HG02588 (cell line): Measurements from ENCODE around the gene EME1.

Experiments
- ATAC-seq: cut with Tn5 transposase; IDR thresholded peaks from one replicate; pipeline ENCODE4 v1.9.1; 2021; ENCODE audit warnings: mild to moderate bottlenecking, moderate library complexity; ENCODE audit not compliant: unreplicated experiment

EME1 gene

DNA sequence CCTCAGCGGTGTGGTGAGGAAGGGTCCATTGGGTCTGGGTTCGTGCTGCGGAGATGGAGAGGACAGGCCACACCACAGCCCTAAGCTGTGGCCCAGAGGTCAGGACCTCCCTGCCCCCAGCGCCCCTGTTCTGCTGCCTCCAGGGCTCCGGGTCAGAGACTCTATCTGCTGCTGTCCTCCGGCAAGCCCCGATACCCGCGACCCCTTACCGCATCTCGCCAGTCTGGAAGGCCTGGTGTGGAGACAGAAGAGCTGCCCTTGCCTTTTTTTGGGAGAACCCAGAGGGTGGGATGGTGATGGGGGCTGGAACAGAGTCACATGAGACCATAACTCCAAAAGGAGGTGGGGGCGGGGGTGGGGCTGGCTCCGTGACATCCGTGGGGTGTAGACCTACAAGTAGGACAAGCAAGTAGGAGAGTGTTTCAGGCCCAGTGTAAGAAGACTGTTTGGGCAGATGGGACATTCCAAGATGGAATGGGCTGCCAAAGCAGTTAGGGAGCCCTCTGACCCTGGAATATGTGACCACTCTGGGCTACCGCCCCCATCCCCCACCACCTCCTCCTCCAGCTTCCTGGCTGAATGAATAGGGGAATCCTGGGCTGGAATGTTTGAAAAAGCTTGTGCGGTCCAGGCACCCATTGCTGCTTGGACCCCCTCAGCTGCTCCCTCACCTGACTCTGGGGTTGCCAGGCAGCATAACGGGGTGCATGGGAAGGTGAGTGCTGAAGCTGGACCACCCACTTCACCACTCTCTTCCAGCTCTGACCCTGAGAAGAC, 25.7 kb upstream of the EME1 start:
- ATAC-seq = no peak

DNA sequence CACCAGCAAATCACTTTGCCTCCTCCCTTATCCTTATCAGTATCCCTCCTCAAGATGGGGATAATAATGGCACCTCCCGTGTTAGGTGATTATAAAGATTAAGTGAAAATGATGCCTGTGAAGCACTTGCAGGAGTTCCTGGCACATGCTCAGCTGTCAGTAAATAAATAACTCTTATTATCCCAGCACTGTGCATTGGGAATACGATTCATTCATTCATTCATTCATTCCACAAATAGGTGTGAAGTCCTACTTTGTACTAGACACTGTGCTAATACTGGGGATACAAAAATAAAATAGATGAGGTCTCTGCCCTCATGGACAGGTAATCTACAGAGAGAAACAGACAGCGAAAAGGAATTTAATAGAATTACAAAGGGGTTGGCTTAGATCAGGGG, 25.1 kb upstream of the EME1 start:
- no peak for ATAC-seq

DNA sequence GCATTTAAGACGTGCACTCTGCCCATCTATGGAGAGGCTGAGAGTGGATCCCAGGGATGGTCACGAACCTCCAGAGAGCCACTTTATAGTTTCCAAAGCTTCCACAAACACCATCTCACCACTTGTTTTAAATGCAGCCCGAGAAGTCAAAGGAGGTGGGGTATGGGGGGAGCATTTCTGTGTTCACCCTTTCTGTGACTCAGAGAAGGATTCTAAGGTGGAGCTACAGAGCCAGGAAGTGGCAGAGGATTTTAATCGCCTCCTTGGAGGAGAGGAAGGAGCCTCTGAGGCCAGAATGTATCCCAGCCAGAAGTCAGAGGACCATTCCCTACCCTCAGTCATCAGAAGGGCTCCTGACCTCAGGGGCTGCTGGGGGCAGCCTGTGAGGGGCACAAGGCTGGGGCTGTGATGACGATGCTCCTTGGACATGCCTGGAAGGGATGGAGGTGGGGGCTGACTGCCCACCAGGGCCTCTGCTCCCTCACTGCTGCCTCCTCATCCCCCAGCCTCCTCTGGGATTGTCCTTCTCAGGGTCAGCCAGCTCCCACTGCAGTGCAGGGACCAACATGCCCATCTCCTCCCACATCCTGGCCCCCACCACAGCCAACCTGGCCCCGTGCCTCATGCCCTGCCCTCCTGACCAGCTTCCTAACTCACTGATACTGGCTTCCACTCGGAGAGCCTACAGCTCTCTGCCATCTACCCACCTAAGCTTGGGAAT, 24.3 kb upstream of the EME1 start:
- ATAC-seq = no peak

DNA sequence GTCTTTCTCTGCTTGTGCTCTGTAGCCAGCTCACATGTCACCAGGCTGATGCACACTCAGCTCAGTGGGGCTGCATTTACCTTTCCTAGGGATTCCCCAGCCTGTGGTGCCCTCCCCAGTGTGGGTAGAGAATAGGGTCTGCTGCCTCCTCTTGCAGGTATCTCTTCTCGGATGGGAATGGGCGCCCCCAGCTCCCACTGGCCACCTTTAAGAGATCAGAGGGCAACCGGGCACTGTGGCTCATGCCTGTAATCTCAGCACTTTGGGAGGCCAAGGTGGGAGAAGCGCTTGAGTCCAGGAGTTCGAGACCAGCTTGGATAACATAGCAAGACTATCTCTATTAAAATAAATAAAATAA, 23.8 kb upstream of the EME1 start:
- ATAC-seq = no peak

DNA sequence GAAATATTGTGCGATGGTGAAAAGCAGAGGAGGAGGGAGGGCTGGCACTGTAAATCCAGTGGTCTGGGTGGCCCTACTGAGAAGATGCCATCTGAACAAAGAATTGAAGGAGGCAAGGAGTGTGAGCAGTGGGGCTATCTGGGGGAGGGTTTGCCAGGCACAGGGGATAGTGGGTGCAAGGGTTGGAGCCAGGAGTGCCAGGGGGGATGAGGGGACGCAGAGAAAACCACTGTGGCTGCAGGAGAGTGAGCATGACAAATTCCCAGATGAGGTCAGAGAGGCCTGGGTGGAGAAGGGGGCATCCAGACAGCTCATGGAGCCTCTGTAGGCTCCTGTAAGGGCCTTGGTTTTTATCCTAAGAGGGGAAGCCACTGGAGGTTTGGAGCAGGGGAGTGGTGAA, 22.3 kb upstream of the EME1 start:
- ATAC-seq = no peak

DNA sequence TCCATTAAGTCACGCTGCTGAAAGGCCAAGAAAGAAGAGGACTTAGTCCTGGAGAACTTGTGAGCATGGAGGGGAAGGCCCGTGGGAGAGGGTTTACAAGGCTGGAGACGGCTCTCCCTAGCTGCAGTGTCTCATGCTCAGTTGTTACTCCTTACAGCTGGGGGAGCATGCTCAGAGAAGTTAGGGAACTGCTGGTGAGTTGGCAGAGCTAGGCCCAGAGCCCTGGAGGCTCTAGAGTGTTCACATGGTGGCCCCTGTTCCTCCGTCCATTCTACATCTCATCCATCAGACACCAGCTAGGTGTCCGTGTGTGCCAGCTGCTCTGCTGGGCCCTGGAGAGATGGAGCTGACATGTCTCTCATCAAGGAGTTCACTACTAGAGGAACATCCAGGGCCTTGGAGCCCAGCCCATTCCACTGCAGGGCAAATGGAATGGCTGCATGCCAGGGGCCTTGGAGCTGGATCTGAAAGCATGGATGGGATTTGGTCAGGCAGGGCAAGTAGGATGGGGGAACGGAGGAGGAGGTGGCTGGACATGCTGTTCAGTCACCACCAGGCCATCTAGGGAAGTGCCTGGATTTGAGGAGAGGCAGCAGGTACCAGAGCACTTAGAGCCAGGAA, 20.8 kb upstream of the EME1 start:
- ATAC-seq = no peak

DNA sequence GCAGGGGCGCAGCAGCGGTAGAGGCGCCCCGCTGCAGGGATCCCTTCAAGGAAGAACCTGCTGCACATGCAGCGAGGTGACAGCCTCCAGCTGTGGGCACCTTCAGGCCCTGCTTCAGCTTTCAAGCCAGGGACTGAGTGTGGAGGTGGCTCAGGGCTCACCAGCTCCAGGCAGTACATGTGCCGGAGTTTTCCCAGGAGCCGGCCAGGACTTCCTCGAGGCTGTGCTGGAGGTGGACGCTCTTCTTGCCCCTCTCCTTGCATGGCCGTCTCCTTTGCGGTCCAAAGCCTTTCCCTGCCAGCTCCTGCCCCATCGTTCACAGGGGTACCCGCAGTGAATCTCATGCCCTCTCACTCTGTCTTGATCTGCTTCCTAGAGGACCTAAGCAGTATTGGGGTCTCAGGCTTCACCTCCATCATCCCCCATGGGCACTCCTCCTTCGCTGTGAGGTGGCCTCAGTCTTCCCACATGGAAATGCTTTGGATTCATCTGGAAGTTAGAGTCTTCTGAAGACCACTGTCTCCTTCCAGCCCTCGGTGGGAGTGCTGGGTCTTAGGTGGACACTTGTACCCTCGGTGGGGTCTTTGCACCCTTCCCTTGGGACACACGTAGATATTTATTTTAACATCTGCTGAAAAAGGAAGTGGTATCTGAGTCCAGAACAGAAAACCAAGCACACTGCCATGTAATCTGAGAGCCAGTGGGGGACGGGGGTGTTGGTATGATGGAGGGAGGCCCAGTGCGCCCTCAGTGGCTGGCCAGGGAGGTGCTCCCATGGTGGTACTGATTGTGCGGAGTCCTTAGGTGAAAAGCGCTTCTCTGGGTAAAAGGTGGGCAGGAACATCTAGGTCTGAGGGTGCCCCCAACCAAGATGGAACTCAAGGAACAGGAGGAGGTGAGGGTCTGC, 20.1 kb upstream of the EME1 start:
- no peak for ATAC-seq

DNA sequence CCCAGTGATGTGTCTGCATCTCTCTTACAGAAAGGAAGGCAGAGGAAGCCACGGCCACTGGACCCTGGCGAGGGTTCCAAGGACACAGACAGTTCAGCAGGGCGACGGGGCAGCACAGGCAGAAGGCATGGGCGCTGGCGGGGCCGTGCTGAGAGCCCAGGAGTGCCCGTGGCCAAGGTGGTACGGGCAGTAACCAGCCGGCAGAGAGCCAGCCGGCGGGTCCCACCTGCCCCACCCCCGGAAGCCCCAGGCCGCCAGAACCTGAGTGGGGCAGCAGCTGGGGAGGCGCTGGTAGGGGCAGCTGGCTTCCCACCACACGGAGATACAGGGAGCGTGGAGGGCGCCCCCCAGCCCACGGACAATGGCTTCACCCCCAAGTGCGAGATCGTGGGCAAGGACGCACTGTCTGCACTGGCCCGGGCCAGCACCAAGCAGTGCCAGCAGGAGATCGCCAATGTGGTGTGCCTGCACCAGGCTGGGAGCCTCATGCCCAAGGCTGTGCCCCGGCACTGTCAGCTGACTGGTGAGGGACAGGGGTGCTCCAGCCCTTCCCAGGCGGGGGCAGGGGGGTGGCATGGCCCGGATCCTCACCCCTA, 19.3 kb upstream of the EME1 start:
- no peak for ATAC-seq

DNA sequence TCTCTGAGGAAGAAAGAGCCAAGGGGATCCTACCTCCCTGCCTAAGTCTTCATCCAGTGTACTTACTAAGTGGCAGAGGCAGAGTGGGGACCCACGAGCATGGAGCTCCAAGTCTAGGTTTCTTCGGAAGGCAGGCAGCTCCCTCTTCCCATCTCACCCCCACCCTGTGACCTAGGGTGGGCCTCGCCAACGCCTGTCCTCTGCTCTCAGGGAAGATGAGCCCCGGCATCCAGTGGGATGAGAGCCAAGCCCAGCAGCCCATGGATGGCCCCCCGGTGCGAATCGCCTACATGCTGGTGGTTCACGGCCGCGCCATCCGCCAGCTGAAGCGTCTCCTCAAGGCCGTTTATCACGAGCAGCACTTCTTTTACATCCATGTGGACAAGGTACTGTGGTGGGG, 18.8 kb upstream of the EME1 start:
- no peak for ATAC-seq

DNA sequence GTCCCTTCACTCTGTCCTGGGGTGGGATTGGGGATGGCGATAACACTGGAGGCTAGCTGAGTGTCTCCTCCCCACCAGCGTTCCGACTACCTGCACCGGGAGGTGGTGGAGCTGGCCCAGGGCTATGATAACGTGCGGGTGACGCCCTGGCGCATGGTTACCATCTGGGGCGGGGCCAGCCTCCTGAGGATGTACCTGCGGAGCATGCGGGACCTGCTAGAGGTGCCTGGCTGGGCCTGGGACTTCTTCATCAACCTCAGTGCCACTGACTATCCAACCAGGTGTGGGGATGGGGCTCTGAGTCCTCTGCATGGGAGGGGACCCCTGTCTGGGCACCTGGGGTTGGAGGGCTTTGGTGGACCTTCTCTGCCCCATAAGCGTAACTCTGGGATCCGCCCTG, 18.3 kb upstream of the EME1 start:
- no peak for ATAC-seq

DNA sequence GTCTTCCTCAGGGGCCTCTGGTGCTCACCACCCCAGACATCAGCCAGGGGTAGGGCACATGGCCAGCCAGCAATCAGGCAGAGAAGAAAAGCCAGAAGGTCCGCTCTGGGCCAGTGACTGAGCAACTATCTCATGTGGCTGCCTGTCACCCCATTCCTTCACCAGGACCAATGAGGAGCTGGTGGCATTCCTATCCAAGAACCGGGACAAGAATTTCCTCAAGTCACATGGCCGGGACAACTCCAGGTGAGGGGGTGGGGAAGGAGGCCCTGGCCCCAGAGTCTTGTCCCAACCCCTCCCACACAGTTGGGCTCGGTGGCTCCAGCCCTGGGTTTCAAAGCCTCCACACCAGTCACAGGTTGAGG, 17.7 kb upstream of the EME1 start:
- no peak for ATAC-seq

DNA sequence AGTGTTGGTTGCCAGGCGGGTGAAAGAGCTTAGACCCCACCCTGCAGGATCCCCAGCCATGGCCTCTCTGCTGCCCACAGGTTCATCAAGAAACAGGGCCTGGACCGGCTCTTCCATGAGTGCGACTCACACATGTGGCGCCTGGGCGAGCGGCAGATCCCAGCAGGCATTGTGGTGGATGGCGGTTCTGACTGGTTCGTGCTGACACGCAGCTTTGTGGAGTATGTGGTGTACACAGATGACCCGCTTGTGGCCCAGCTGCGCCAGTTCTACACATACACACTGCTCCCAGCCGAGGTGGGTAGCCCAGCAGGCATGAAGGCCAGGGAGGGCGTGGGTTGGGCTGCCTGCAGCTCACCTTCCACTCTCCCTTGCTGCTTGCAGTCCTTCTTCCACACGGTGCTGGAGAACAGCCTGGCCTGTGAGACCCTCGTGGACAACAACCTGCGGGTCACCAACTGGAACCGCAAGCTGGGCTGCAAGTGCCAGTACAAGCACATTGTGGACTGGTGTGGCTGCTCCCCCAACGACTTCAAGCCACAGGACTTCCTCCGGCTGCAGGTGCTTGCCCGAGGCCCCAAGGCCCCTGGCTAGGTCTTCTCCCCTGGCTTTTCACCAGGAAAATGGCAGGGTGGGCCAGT, 17.2 kb upstream of the EME1 start:
- ATAC-seq = no peak

DNA sequence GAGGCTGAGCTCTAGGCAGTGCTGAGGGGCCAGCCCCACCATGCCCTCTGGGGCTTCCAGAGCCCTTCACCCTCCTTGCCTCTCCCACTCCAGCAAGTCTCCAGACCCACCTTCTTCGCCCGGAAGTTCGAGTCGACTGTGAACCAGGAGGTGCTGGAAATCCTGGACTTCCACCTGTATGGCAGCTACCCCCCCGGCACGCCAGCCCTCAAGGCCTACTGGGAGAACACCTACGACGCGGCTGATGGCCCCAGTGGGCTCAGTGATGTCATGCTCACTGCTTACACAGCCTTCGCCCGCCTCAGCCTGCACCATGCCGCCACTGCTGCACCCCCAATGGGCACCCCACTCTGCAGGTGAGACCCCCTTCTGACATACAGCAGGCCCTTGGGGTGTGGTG, 16.6 kb upstream of the EME1 start:
- no peak for ATAC-seq

DNA sequence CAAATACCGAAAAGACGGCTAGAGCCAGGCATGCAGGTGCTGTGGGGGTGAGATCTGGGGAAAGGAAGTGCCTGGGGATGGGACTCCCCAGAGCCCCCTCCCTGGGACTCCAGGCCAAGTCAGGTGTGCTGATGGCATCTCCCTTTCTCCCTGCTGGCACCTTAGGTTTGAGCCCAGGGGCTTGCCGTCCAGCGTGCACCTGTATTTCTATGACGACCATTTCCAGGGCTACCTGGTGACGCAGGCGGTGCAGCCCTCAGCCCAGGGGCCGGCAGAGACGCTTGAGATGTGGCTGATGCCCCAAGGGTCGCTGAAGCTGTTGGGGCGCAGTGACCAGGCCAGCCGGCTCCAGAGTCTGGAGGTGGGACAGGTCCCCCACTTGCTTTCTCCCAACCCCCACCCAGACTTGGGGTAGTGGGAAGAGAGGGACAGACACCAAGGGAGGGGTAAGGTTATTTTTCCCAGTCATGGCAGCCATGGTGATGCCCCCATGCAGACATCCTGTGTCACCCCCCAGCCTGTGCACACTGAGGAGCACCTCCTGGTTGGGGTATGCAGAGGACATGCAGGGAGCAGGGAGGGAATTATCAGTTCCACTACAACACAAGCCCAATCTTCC, 16.0 kb upstream of the EME1 start:
- no peak for ATAC-seq

DNA sequence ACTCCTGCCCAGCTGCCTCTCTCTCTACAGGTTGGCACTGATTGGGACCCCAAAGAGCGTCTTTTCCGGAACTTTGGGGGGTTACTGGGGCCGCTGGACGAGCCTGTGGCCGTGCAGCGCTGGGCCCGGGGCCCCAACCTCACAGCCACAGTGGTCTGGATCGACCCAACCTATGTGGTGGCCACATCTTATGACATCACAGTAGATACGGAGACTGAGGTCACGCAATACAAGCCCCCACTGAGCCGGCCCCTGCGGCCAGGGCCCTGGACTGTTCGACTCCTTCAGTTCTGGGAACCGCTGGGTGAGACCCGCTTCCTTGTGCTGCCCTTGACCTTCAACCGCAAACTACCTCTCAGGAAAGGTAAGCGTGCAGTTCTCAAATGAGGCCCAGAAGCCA, 14.9 kb upstream of the EME1 start:
- ATAC-seq = no peak

DNA sequence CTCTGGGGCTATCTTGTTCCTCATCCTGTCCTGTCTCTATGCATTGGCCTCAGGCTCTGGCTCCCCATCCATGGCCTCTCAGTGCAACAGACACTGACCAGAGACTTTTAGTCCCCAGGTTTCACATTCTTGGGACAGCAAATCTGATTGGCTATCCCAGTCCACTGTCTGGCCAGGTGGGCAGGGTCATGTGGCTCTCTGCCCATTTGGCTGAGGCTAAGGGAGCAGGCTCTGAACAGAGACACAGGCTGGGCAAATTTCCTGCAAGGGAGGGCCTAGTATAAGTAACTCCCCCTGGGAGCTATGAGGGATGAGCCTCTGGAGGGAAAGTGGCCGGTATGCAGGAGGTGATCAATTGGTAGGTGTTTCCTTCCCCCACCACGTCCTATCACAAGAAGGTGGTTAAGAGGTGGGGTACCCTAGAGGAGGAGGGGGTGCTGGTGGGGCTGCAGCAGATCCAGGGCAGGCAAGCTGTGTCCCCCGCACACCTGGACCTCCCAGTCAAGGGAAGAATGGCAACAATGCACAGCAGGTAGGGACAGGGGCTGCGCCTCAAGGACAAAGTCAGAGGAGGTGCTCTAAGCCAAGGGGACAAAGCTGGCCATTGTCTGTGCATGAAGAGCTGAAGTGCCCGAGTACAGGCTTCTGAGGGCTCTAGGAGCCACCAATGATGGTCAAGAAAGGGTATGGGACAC, 13.9 kb upstream of the EME1 start:
- ATAC-seq = no peak

DNA sequence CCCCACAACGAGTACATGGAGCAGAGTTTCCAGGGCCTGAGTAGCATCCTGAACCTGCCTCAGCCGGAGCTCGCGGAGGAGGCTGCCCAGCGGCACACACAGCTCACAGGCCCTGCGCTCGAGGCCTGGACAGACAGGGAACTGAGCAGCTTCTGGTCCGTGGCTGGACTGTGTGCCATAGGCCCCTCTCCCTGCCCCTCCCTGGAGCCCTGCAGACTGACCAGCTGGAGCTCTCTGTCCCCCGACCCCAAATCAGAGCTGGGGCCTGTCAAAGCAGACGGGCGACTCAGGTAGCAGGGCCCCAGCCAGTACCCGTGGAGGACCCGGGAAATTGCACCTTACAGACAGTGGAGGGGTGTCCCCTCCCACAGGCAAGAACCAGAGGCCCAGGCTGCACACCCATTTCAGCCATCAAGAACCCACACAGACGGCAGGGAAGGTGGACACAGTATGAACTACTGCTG, 13.0 kb upstream of the EME1 start:
- no peak for ATAC-seq

DNA sequence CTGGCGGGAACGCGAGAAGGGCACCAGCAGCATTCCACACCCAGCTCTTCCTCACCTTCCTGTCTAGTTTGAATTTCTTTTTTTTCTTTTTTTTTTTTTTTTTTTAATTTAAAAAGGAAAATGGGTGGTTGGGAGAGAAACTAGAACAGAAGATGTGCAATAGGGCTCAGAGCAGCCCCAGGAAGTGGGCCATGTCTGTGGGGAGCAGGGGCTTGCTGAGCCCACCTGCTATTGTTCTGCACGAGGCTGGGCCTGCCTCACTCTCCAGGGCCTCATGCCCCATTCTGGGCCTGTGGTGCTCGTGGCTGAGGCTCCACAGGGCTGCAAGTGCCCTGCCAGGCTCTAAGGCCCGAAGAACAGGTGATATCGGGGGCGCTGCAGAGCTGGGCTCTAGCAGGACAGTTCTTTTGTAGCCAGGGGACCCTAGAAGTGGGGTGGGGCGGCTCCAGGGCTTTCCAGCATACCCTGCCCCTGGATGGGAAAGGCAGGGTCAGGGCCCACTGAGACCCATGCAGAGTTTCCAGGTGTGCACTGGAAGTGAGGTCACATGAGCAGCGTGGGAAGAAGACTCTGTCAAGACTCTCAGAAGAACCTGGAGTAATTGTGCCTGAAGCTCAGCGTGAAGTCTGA, 12.4 kb upstream of the EME1 start:
- no peak for ATAC-seq
